T-helper 1 cell (primary cell): Measurements from ENCODE around the gene HBB.
"Not testable (repeated sequence)": the region's sequence is repeated elsewhere in the genome, so short reads cannot be mapped to it uniquely, and the experiment has no call there.

Experiments used
- DNase-seq, 5 donors: peaks; one replicate each; pipeline ENCODE4 v3.0.0-alpha.2; 2012 to 2020
- total RNA-seq, 4 donors: gene quantifications; one replicate each; lab custom pipeline; 2026; lab: John Stamatoyannopoulos, UW

HBB gene
- 0 to 1.9 (median 0.17) reads per million in 4 donors for total RNA-seq

DNA sequence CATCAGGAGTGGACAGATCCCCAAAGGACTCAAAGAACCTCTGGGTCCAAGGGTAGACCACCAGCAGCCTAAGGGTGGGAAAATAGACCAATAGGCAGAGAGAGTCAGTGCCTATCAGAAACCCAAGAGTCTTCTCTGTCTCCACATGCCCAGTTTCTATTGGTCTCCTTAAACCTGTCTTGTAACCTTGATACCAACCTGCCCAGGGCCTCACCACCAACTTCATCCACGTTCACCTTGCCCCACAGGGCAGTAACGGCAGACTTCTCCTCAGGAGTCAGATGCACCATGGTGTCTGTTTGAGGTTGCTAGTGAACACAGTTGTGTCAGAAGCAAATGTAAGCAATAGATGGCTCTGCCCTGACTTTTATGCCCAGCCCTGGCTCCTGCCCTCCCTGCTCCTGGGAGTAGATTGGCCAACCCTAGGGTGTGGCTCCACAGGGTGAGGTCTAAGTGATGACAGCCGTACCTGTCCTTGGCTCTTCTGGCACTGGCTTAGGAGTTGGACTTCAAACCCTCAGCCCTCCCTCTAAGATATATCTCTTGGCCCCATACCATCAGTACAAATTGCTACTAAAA, at the start of gene HBB:
Gene HBB, minus strand, starts transcription at position 340 of the 579 bp plus-strand sequence. Its CDS starts 50 bp downstream, at position 290.
- no peak for DNase-seq

DNA sequence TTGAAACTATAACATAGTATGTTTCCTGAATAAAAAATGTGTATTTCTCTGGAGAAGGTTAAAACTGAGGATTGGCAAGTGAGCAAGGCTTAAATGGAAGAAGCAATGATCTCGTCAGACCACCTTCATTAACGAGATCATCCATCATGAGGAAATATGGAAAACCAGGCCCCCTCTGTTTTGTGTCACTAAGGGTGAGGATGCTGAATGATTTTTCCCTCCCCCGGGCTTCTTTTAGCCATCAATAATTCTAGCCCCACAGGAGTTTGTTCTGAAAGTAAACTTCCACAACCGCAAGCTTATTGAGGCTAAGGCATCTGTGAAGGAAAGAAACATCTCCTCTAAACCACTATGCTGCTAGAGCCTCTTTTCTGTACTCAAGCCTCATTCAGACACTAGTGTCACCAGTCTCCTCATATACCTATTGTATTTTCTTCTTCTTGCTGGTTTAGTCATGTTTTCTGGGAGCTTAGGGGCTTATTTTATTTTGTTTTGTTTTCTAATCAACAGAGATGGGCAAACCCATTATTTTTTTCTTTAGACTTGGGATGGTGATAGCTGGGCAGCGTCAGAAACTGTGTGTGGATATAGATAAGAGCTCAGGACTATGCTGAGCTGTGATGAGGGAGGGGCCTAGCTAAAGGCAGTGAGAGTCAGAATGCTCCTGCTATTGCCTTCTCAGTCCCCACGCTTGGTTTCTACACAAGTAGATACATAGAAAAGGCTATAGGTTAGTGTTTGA, 48.7 kb upstream of the HBB start:
- no peak for DNase-seq

GRCh38 chr11:5274395-5274794, 47.5 kb upstream of the HBB start:
- no peak for DNase-seq

DNA sequence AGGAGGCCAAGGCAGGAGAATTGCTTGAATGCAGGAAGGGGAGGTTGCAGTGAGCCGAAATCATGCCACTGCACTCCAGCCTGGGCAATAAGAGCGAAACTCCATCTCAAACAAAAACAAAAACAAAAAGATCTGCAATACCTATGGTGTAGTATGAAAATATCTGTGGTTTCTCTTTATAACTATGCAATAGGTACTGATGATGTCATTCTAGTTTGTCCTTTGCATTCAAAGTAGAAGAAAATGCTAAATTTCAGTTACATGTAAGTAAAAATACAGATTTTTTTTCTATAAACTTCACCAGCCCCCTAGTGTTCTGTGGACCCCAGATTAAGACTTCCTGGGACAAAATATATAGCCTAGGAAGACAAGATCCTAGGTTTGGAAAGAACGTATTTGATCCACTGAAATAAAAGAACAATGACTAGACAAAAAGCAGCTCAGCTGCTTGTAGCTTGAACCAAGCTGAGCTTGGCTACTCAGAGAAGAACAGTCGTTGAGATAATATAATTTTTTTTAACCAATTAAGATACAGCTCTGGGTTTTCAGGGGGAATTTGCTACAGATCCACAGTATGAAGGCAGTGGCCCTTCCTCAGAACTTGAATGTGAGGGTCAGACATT, 45.6 kb upstream of the HBB start:
- no peak for DNase-seq

GRCh38 chr11:5269715-5270147, 42.9 kb upstream of the HBB start, which contains the start of gene HBE1:
TSS of gene HBE1 (minus strand) at chr11:5269945. CDS start at chr11:5269890, 55 bp downstream.
- no peak for DNase-seq

DNA sequence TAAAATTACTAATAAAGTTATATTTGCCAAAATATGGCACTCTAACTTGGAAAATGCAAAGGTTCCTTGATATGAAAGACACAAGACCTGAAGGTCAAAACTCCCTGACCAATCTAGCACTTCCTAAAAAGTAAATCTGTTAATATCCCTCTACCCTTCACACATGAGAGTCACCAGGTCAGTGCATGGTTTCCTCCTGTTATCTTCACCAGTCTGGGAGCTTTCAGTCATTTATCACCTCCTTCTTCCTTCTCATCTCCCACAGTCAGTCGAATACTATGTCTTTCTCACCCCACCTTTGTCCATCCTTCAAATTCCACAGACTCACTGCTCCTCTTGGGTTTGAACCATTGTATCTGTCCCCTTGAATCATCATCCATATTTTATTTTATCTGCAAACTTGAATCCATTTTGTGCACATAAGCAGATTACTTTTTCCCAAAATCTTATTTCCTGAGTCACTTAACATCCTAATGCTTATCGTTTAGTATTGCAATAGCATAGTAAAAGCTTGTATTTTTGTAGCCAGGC, 40.2 kb upstream of the HBB start:
- no peak for DNase-seq

DNA sequence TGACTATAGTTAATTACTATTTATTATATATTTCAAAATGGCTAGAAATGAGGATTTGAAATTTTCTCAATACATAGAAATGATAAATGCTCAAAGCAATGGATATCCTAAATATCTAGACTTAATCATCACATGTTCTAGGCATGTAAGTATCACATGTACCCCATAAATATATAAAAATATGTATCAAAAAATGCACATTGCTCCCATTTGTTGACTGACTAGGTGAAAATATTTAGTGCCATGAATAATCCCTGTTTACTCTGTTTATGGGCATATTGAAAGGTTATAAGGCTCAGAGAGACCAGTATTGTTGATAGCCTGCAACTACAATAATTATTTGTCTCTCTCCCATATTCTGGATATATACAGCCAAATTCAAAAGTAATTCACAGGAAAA, 39.7 kb upstream of the HBB start:
- DNase-seq = no peak

GRCh38 chr11:5265832-5266231, 39.0 kb upstream of the HBB start:
- no peak for DNase-seq

- no peak for DNase-seq
Measured at GRCh38 chr11:5258543-5259262, 31.8 kb upstream of the HBB start.

- no peak for DNase-seq
Measured at GRCh38 chr11:5257296-5257695, 30.4 kb upstream of the HBB start.

GRCh38 chr11:5254646-5255413, 28.0 kb upstream of the HBB start, which contains the start of gene HBG2:
TSS of gene HBG2 (minus strand) at chr11:5254781. CDS start at chr11:5254728, 53 bp downstream.
- DNase-seq = not testable (repeated sequence)

DNA sequence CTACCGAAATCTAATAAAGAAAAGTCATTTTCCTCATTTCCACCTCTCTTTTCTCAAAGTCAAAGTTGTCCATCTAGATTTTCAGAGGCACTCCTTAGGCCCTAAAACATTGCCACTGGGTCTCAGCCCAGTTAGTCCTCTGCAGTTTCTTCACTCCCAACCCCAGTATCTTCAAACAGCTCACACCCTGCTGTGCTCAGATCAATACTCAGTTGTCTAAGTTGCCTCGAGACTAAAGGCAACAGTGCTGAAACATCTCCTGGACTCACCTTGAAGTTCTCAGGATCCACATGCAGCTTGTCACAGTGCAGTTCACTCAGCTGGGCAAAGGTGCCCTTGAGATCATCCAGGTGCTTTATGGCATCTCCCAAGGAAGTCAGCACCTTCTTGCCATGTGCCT, 27.2 kb upstream of the HBB start:
- not testable (repeated sequence) for DNase-seq

GRCh38 chr11:5253440-5253839, 26.6 kb upstream of the HBB start:
- DNase-seq = not testable (repeated sequence)

- no peak for DNase-seq
Measured at GRCh38 chr11:5252919-5253265, 26.0 kb upstream of the HBB start.

GRCh38 chr11:5252192-5252918, 25.5 kb upstream of the HBB start:
- no peak for DNase-seq

DNA sequence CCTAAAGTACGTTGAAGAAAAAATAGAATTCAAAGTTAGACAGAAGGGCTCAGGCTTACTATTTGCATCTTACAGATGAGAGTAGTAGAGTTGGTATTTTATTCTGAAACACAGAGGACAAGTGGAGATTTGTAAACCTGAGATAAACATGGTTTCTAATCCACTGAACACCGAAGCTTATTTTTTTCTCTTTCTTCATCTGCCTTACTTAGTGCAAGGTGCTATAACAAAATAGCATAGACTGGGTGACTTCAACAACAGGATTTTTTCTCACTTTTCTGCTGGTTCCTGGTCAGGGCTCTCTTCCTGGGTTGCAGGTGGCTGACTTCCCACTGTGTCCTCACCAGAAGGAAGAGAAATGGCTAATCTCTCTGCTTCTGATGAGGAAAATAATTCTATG, 24.9 kb upstream of the HBB start:
- no peak for DNase-seq

- DNase-seq = no peak
Measured at GRCh38 chr11:5250543-5251204, 23.8 kb upstream of the HBB start.

DNA sequence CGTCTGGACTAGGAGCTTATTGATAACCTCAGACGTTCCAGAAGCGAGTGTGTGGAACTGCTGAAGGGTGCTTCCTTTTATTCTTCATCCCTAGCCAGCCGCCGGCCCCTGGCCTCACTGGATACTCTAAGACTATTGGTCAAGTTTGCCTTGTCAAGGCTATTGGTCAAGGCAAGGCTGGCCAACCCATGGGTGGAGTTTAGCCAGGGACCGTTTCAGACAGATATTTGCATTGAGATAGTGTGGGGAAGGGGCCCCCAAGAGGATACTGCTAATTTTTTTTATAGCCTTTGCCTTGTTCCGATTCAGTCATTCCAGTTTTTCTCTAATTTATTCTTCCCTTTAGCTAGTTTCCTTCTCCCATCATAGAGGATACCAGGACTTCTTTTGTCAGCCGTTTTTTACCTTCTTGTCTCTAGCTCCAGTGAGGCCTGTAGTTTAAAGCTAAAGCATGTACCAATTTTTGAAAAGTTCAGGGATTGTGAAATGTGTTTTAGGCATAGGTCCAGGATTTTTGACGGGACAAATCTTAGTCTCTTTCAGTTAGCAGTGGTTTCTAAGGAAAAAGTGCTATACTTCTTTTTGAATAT, 23.0 kb upstream of the HBB start, which contains the start of gene HBG1:
Gene HBG1, minus strand, starts transcription at position 51 of the 590 bp plus-strand sequence. CDS start 53 bp downstream, outside the sequence.
- not testable (repeated sequence) for DNase-seq

GRCh38 chr11:5248498-5248897, 21.6 kb upstream of the HBB start:
- DNase-seq = not testable (repeated sequence)
